GM23338 (cell line): Measurements from ENCODE around the gene PYY. TPM values are rescaled to one million over a fixed set of nuclear protein-coding genes. Genes with fewer than 3 reads are reported as not detected.

Experiments
- ATAC-seq: fragments of 200-7000 bp; cut with Tn5 transposase; 3 replicates; pipeline ENCODE4 v1.9.1; 2020
- DNase-seq: peaks from one replicate; pipeline ENCODE4 v3.0.0-alpha.2; 2015; ENCODE audit warnings: low spot score
- H2AFZ ChIP-seq: fragments of 200-600 bp; sonication (generic); 2 replicates; pipeline ENCODE4 v1.8.0; 2016; ENCODE audit warnings: antibody characterized with exemption, mild to moderate bottlenecking, moderate library complexity
- H3F3A ChIP-seq: fragments of 200-600 bp; sonication (generic); replicated peaks from 2 replicates; pipeline ENCODE4 v1.8.0; 2017; ENCODE audit warnings: antibody characterized with exemption, mixed run types, low read depth
- H3K27ac ChIP-seq: fragments of 200-600 bp; sonication (generic); 2 replicates; pipeline ENCODE4 v1.6.1; 2016; ENCODE audit warnings: low read depth
- H3K27me3 ChIP-seq: fragments of 200-600 bp; sonication (generic); 2 replicates; pipeline ENCODE4 v1.8.0; 2016; ENCODE audit warnings: mild to moderate bottlenecking, mixed run types, moderate library complexity; ENCODE audit not compliant: insufficient read depth
- H3K36me3 ChIP-seq: fragments of 200-600 bp; sonication (generic); 2 replicates; pipeline ENCODE4 v1.8.0; 2016; ENCODE audit warnings: mild to moderate bottlenecking; ENCODE audit not compliant: insufficient read depth
- H3K4me1 ChIP-seq: fragments of 200-600 bp; sonication (generic); 2 replicates; pipeline ENCODE4 v1.8.0; 2016; ENCODE audit warnings: mild to moderate bottlenecking, moderate library complexity; ENCODE audit not compliant: insufficient read depth
- H3K4me2 ChIP-seq: fragments of 200-600 bp; sonication (generic); 2 replicates; pipeline ENCODE4 v1.7.1; 2017; ENCODE audit warnings: mixed run types
- H3K4me3 ChIP-seq: fragments of 200-600 bp; sonication (generic); 2 replicates; pipeline ENCODE4 v1.6.1; 2016; ENCODE audit warnings: mixed run types
- H3K79me2 ChIP-seq: fragments of 200-600 bp; sonication (generic); replicated peaks from 2 replicates; pipeline ENCODE4 v1.8.0; 2017; ENCODE audit warnings: mild to moderate bottlenecking; ENCODE audit not compliant: insufficient read depth
- H3K9me2 ChIP-seq: fragments of 200-600 bp; sonication (generic); 2 replicates; pipeline ENCODE4 v1.8.0; 2017; ENCODE audit not compliant: insufficient read depth
- H4K20me1 ChIP-seq: fragments of 200-600 bp; sonication (generic); replicated peaks from 2 replicates; pipeline ENCODE4 v1.8.0; 2017; ENCODE audit warnings: mild to moderate bottlenecking; ENCODE audit not compliant: insufficient read depth
- H3K27ac Mint-ChIP-seq: 2 replicates; pipeline ENCODE4 v1.8.0; 2020; ENCODE audit warnings: inconsistent platforms, mild to moderate bottlenecking, moderate library complexity, mixed read lengths
- H3K27me3 Mint-ChIP-seq: 3 replicates; pipeline ENCODE4 v1.8.0; 2022; ENCODE audit warnings: low read depth, mild to moderate bottlenecking, moderate library complexity, mixed read lengths, inconsistent platforms; ENCODE audit not compliant: insufficient read depth, poor library complexity
- H3K36me3 Mint-ChIP-seq: 3 replicates; pipeline ENCODE4 v1.8.0; 2021; ENCODE audit warnings: low read depth, mild to moderate bottlenecking, inconsistent platforms, moderate library complexity, mixed read lengths
- H3K4me1 Mint-ChIP-seq: 3 replicates; pipeline ENCODE4 v1.8.0; 2020; ENCODE audit warnings: mild to moderate bottlenecking, inconsistent platforms, mixed read lengths
- H3K4me3 Mint-ChIP-seq: 3 replicates; pipeline ENCODE4 v1.8.0; 2021; ENCODE audit warnings: moderate library complexity, mild to moderate bottlenecking, inconsistent platforms, mixed read lengths
- H3K9me3 Mint-ChIP-seq: 3 replicates; pipeline ENCODE4 v1.8.0; 2020; ENCODE audit warnings: moderate library complexity, mild to moderate bottlenecking, inconsistent platforms, mixed read lengths
- CREB1 ChIP-seq: fragments of 250-450 bp; sonication (Bioruptor Pico); IDR thresholded peaks from 2 replicates; pipeline ENCODE4 v1.5.0; 2020; ENCODE audit warnings: low read depth, mild to moderate bottlenecking, moderate library complexity
- EZH2phosphoT487 ChIP-seq: fragments of 200-600 bp; sonication (generic); IDR thresholded peaks from one replicate; pipeline ENCODE4 v1.8.1; 2018; ENCODE audit warnings: antibody characterized with exemption; ENCODE audit not compliant: unreplicated experiment
- JUNB ChIP-seq: IDR thresholded peaks from one replicate; pipeline ENCODE4 v1.6.1; 2016; ENCODE audit warnings: antibody characterized with exemption; ENCODE audit not compliant: unreplicated experiment
- POLR2AphosphoS5 ChIP-seq: IDR thresholded peaks from 2 replicates; pipeline ENCODE4 v1.6.1; 2016; ENCODE audit warnings: antibody characterized with exemption, low read depth
- REST ChIP-seq: IDR thresholded peaks from one replicate; pipeline ENCODE4 v1.6.1; 2018; ENCODE audit warnings: antibody characterized with exemption; ENCODE audit not compliant: unreplicated experiment
- ZNF331 ChIP-seq: fragments of 250-450 bp; sonication (Bioruptor Pico); IDR thresholded peaks from 2 replicates; pipeline ENCODE4 v1.5.0; 2020; ENCODE audit warnings: low read depth, mild to moderate bottlenecking, moderate library complexity
- ZNF462 ChIP-seq: fragments of 250-450 bp; sonication (Bioruptor Pico); IDR thresholded peaks from 2 replicates; pipeline ENCODE4 v1.5.0; 2020; ENCODE audit warnings: mild to moderate bottlenecking, moderate library complexity
- polyA plus RNA-seq: library from polyadenylated mRNA; unstranded; fragments of >200 nt; fragmentation: Nextera tagmentation; extraction: Ambion mirVana; gene quantifications from 2 replicates; pipeline ENCODE4 v1.2.1, GENCODE V29; 2016
- total RNA-seq: library from RNA; depleted of rRNA; stranded (reverse); fragments of >200 nt; shearing (Covaris generic); gene quantifications from 2 replicates; pipeline ENCODE4 v1.2.3, GENCODE V29; 2014
- TF ChIP-seq, protein P1 (sequence below), 2 experiments: fragments of 200-600 bp in 1 of 2; sonication (generic) in 1 of 2; conservative IDR thresholded peaks; 2 replicates each; pipeline versions ENCODE4 v1.5.1 to v1.6.1; 2016 to 2017; ENCODE audit warnings: antibody characterized with exemption in 2 of 2, low read depth in 2 of 2, mild to moderate bottlenecking in 2 of 2, moderate library complexity in 1 of 2

Gene PYY
- total and polyA plus RNA-seq, 2 experiments from 2014 or later = 0.56 to 8.5 TPM

- no peaks in the 10 kb centered on the region for H3F3A ChIP-seq
- peak overlapping the region; percentile 91 for H3K4me3 ChIP-seq
- ATAC-seq (peak; percentile 44), DNase-seq (peak; percentile 54)
- peaks cover 29% of the 10 kb centered on the region for H3K27me3 Mint-ChIP-seq
- peak overlapping the region; percentile 92 for H3K4me3 Mint-ChIP-seq
- no peaks in the 10 kb centered on the region for H3K36me3 ChIP-seq
- H3K79me2 ChIP-seq = no peaks in the 10 kb centered on the region
- H3K4me2 ChIP-seq = peak overlapping the region; percentile 98
- TF ChIP-seq, protein P1, sequence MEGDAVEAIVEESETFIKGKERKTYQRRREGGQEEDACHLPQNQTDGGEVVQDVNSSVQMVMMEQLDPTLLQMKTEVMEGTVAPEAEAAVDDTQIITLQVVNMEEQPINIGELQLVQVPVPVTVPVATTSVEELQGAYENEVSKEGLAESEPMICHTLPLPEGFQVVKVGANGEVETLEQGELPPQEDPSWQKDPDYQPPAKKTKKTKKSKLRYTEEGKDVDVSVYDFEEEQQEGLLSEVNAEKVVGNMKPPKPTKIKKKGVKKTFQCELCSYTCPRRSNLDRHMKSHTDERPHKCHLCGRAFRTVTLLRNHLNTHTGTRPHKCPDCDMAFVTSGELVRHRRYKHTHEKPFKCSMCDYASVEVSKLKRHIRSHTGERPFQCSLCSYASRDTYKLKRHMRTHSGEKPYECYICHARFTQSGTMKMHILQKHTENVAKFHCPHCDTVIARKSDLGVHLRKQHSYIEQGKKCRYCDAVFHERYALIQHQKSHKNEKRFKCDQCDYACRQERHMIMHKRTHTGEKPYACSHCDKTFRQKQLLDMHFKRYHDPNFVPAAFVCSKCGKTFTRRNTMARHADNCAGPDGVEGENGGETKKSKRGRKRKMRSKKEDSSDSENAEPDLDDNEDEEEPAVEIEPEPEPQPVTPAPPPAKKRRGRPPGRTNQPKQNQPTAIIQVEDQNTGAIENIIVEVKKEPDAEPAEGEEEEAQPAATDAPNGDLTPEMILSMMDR (conservative IDR thresholded peaks at IDR 0.05; ENCODE audit: low read depth in 2 of 2) = 0 out of 4 replicates have a peak, but pooled peaks of 1 of the 2 experiments have one; percentile 2
- TF ChIP-seq POLR2AphosphoS5 = no peak
- TF ChIP-seq REST = peak; percentile 64
- H4K20me1 ChIP-seq = no peaks in the 10 kb centered on the region
- peaks cover 11% of the 10 kb centered on the region; the same call in 2 of the 3 replicates for H3K4me1 Mint-ChIP-seq
- no peak overlapping the region for H3K27ac Mint-ChIP-seq
- H3K27me3 ChIP-seq = peaks cover 36% of the 10 kb centered on the region
- no peaks in the 10 kb centered on the region for H3K9me3 Mint-ChIP-seq
- H3K36me3 Mint-ChIP-seq = no peaks in the 10 kb centered on the region
- H3K27ac ChIP-seq = no peak overlapping the region
- H3K9me2 ChIP-seq = no peaks in the 10 kb centered on the region
- H3K4me1 ChIP-seq = peaks cover 5% of the 10 kb centered on the region; the same call in 1 of the 2 replicates
- H2AFZ ChIP-seq = peak overlapping the region; percentile 98
Observed at GRCh38 chr17:43952351-43952723, 1.4 kb downstream of the PYY start.

DNA sequence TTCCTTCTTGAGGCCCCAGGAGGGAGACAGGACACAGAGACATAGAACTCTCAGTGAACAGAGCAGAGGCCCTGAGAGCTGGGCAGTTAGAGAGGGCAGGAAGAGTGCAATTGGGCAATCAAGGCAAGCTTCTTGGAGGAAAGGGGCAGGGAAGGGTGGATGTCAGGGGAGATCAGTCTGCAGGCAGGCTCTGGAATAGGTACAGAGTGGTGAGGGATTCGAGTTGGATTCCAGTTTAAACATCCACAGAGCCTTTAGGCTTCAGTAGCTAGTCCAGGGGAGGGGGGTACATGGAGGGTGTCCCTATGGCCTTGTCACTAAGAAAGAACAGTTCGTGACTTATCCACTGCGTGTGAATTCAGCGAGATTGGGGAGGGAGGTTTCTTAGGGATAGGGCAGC, 2.0 kb downstream of the PYY start:
- Histone ChIP-seq H4K20me1 (no peaks in the 10 kb centered on the region), H3K9me2 (no peaks in the 10 kb centered on the region), H3K27ac (no peak overlapping the region), H3K4me3 (peak overlapping the region; percentile 91), H3K4me2 (peak overlapping the region; percentile 98), H3K36me3 (no peaks in the 10 kb centered on the region), H3K4me1 (peaks cover 5% of the 10 kb centered on the region; the same call in 1 of the 2 replicates), H3F3A (no peaks in the 10 kb centered on the region), H3K79me2 (no peaks in the 10 kb centered on the region), H2AFZ (peak overlapping the region; percentile 98), H3K27me3 (peaks cover 36% of the 10 kb centered on the region)
- no peak for DNase-seq
- H3K4me3 Mint-ChIP-seq = peak overlapping the region; percentile 92
- no peaks in the 10 kb centered on the region for H3K36me3 Mint-ChIP-seq
- H3K27me3 Mint-ChIP-seq = peaks cover 29% of the 10 kb centered on the region
- no peak overlapping the region for H3K27ac Mint-ChIP-seq
- H3K4me1 Mint-ChIP-seq = peaks cover 11% of the 10 kb centered on the region; the same call in 2 of the 3 replicates
- no peaks in the 10 kb centered on the region for H3K9me3 Mint-ChIP-seq
- ATAC-seq = no peak
- TF ChIP-seq EZH2phosphoT487 = no peak
- TF ChIP-seq CREB1 = no peak
- TF ChIP-seq ZNF462 (CRISPR knock-in tag) = no peak
- no peak for TF ChIP-seq JUNB
- TF ChIP-seq, protein P1 (conservative IDR thresholded peaks at IDR 0.05; ENCODE audit: low read depth in 2 of 2) = no peak
- TF ChIP-seq ZNF331 = no peak
